ENCODE data around the gene CERK. TPM values are rescaled to one million over a fixed set of nuclear protein-coding genes. Genes with fewer than 3 reads are reported as not detected.

The CERK gene
- total and polyA plus RNA-seq, 2 experiments from 2014 or later: 37.2 to 74.9 TPM

DNA sequence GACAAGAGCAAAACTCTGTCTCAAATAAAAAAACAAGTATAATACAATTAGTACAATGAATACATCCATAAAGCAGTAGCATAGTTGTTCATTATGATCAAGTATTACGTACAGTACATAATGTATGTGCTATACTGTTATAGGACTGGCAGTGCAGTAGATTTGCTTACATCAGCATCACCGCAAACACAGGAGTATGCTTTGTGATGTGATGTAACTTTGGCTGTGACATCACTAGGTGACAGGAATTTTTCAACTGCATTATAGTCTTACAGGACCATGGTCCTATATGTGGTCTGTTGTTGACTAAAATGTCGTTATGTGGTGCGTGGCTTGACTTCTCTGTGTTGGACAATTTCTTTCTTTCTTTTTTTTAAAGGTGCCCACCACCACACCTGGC lies 41.0 kb upstream of the CERK start:
- Histone ChIP-seq H3K27ac (no peak overlapping the region), H3K27me3 (no peaks in the 10 kb centered on the region), H3K4me1 (ENCODE audit: low read depth) (peaks cover 13% of the 10 kb centered on the region), H3K4me3 (no peak overlapping the region), H3K36me3 (no peaks in the 10 kb centered on the region), H3K9me3 (ENCODE audit: low read depth) (no peaks in the 10 kb centered on the region)
- no peak for DNase-seq (ENCODE audit: low read depth in 1 of 2, low spot score in 1 of 2)
- TF ChIP-seq, protein P1, sequence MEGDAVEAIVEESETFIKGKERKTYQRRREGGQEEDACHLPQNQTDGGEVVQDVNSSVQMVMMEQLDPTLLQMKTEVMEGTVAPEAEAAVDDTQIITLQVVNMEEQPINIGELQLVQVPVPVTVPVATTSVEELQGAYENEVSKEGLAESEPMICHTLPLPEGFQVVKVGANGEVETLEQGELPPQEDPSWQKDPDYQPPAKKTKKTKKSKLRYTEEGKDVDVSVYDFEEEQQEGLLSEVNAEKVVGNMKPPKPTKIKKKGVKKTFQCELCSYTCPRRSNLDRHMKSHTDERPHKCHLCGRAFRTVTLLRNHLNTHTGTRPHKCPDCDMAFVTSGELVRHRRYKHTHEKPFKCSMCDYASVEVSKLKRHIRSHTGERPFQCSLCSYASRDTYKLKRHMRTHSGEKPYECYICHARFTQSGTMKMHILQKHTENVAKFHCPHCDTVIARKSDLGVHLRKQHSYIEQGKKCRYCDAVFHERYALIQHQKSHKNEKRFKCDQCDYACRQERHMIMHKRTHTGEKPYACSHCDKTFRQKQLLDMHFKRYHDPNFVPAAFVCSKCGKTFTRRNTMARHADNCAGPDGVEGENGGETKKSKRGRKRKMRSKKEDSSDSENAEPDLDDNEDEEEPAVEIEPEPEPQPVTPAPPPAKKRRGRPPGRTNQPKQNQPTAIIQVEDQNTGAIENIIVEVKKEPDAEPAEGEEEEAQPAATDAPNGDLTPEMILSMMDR (IDR thresholded peaks at IDR 0.05; ENCODE audit: low read depth, low read length): no peak

DNA sequence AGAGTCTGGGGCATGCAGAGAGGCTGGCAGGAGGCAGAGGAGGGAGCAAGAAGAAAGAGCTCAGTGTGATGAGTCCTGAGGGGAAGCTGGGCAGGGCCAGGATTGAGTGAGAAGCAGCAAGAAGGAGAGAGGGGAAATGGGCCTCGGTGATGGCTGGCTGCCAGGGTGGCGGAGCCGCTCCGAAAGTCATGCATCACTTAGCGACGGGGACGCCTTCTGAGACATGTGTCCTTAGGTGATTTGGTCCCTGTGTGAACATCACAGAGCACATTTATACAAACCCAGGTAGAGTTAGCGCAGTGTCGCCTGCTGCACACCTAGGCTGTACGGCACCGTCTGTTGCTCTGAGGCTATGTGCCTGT lies 39.5 kb upstream of the CERK start:
- no peak for DNase-seq (ENCODE audit: low read depth in 1 of 2, low spot score in 1 of 2)
- Histone ChIP-seq H3K27me3 (no peaks in the 10 kb centered on the region), H3K4me1 (ENCODE audit: low read depth) (peaks cover 16% of the 10 kb centered on the region), H3K4me3 (no peak overlapping the region), H3K27ac (no peak overlapping the region), H3K36me3 (no peaks in the 10 kb centered on the region), H3K9me3 (ENCODE audit: low read depth) (no peaks in the 10 kb centered on the region)
- TF ChIP-seq, protein P1 (IDR thresholded peaks at IDR 0.05; ENCODE audit: low read depth, low read length): no peak

DNA sequence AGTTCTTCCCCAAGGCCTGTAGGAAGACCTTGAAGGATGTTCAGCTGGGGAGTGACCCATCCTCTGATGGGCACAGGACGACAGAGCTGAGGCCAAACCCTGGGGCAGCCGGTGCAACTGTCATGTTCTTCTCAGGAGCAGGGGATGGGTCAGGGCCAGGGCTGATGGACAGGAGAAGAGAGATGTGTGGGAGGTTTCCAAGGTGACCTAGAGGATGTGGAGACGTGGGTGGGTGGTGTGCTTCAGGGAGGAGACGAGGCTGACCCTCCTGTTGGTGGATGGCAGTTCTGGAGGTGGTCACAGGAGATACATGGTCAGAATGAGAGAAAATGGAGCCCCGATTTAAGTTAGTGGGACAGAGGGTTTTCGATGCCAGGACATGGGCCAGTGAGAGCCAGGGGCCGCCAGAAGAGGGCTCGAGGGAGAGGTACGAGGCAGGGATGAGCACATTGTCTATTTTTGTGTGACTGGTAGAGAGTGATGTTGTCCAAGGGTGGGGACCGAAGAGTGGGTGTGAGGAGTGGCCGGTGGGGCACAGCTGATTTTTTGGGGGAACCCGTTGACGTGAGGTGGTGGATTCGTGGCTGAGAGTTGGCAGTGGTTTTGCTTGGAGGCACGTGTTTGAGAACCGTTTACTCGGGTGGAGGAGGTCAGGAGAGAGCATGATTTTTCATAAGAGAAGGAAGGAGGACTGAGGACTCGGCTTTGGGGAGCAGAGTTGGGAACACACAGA lies 39.0 kb upstream of the CERK start:
- Histone ChIP-seq H3K4me1 (ENCODE audit: low read depth) (peaks cover 16% of the 10 kb centered on the region), H3K27me3 (no peaks in the 10 kb centered on the region), H3K36me3 (no peaks in the 10 kb centered on the region), H3K27ac (no peak overlapping the region), H3K4me3 (no peak overlapping the region), H3K9me3 (ENCODE audit: low read depth) (no peaks in the 10 kb centered on the region)
- TF ChIP-seq, protein P1 (IDR thresholded peaks at IDR 0.05; ENCODE audit: low read depth, low read length): no peak
- no peak for DNase-seq (ENCODE audit: low read depth in 1 of 2, low spot score in 1 of 2)

DNA sequence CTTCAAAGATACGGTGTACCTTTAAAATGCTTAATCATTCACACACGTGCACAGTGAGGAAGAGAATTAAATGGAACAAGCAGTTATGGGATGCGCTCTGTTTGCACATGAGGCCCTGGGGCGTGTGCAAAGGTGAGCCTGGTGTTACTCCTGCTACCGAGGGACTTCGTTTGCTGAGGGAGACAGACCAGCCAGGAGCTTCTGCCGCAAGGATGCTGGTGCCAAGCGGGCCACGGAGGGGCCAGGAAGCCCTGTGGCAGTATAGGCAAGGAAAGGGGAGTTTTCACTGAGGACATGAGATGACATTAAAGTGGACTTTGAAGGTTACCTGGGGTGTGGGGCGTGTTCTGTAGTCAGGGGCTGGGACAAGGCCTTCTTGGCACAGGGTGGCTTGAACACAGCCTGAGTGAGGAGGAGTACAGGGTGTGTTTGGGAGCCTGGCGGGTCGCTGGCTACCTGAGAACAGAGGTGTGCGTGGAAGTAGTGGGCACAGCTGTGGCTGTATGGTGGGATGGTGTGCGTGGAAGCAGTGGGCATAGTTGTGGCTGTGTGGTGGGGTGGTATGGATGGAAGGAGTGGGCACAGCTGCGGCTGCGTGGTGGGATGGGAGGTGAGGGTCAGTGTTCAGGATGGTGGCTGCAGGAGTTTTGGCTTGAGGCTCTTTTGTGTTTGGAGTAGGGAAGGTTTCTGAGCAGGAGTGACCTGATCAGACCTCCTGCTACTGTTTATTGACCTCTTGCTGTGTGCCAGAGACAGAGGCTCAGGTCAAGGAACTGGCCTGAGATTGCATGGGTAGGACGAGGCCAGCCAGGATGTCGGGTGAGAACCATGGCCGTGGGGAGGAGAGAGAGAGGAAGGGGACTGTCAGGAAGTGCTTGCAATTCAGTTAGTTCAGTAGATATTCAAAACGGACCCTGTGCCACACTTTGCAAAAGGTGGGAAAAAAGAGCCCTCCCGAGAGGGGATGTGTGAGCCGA lies 38.1 kb upstream of the CERK start:
- H3K4me3 ChIP-seq: no peak overlapping the region
- no peaks in the 10 kb centered on the region for H3K36me3 ChIP-seq
- peaks cover 16% of the 10 kb centered on the region for H3K4me1 ChIP-seq (ENCODE audit: low read depth)
- TF ChIP-seq, protein P1 (IDR thresholded peaks at IDR 0.05; ENCODE audit: low read depth, low read length): no peak
- DNase-seq (ENCODE audit: low read depth in 1 of 2, low spot score in 1 of 2): no peak
- H3K9me3 ChIP-seq (ENCODE audit: low read depth): no peaks in the 10 kb centered on the region
- no peaks in the 10 kb centered on the region for H3K27me3 ChIP-seq
- no peak overlapping the region for H3K27ac ChIP-seq

DNA sequence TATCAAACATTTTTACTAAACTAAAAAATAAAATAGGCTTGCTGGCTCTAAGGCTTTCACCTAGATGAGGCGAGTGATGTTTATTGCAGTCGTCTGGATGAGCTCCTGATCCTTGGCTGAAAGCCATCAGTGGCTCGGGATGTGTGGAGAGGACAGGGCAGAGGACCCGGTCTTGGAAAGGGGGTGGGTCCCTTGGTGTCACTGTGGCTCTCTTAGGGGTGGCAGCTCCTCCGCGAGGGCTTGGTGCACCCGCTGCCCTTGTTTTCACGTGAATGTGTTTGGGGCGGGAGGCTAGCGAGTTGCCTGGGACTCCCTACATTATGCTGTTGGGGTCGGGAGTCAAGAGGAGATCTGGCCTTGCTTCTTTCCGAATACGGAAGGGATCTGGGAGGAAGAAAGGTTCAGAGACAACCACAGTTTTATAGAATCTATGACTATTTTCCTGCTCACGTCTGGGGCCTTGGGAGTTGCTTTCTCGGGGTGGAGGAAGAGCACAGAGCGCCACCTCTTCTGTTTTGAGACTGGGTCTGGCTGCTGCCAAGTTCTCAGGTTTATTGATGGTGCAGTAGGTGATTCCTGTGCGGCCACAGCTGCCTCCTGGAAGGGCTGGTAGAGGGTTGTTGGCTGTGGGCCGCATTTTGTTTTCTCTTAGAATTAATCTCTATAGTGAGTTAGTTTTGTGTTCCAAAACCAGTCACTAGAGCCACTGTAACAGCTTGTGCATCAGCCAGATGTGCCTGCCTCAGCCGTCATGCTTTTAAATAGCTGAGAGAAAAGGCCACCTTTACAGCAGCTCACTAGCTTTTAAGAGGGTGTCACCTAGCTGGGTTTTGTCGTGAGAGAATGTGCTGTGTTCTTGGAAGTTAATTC lies 37.2 kb upstream of the CERK start:
- no peak for DNase-seq (ENCODE audit: low read depth in 1 of 2, low spot score in 1 of 2)
- Histone ChIP-seq H3K36me3 (no peaks in the 10 kb centered on the region), H3K4me3 (no peak overlapping the region), H3K27me3 (no peaks in the 10 kb centered on the region), H3K9me3 (ENCODE audit: low read depth) (no peaks in the 10 kb centered on the region), H3K27ac (peak overlapping the region; percentile 59), H3K4me1 (ENCODE audit: low read depth) (peaks cover 16% of the 10 kb centered on the region)
- TF ChIP-seq, protein P1 (IDR thresholded peaks at IDR 0.05; ENCODE audit: low read depth, low read length): no peak
